ENCODE measurements around the gene MMP24. TPM values are rescaled to one million over a fixed set of nuclear protein-coding genes. Genes with fewer than 3 reads are reported as not detected.

The MMP24 gene
- total RNA-seq, 1 experiment from 2014 or later = 0.23 TPM

Small RNA genes within 50 kb of the gene (small RNA-seq; reads per million reads assigned to genes)
- gene MT1P3 (not detected), gene RNA5SP483 (not detected)

Other genes with a start within 250 kb of the MMP24 start
- 35.0 and 46.7 TPM in 2 replicates for gene TRPC4AP, start 133.9 kb upstream of the MMP24 start, total RNA-seq (2014; rRNA removed; shearing (Covaris generic))
- 29.4 and 37.6 TPM in 2 replicates for gene EDEM2, start 79.4 kb upstream of the MMP24 start, total RNA-seq (2014; rRNA removed; shearing (Covaris generic))
- 73.5 and 96.8 TPM in 2 replicates for gene PROCR, start 54.6 kb upstream of the MMP24 start, total RNA-seq (2014; rRNA removed; shearing (Covaris generic))
- 26.4 and 38.1 TPM in 2 replicates for gene MMP24OS, start 51.4 kb downstream of the MMP24 start, total RNA-seq (2014; rRNA removed; shearing (Covaris generic))
- 516 and 620 TPM in 2 replicates for gene EIF6, start 58.1 kb downstream of the MMP24 start, total RNA-seq (2014; rRNA removed; shearing (Covaris generic))
- not detected in 2 replicates for gene FAM83C, start 65.7 kb downstream of the MMP24 start, total RNA-seq (2014; rRNA removed; shearing (Covaris generic))
- 55.7 and 58.1 TPM in 2 replicates for gene UQCC1, start 185.3 kb downstream of the MMP24 start, total RNA-seq (2014; rRNA removed; shearing (Covaris generic))
- 0.10 TPM in 2 replicates for gene GDF5, start 211.5 kb downstream of the MMP24 start, total RNA-seq (2014; rRNA removed; shearing (Covaris generic))
- gene CEP250, start 228.9 kb downstream of the MMP24 start, total RNA-seq (2014; rRNA removed; shearing (Covaris generic)) = 45.9 and 51.7 TPM in 2 replicates